HTR-8/SVneo (cell line): Measurements from ENCODE around the gene NRXN3.
A peak's percentile ranks its signal among the peaks of the same experiment; 100 is the strongest.

Source experiments
- DNase-seq: peaks from one replicate; pipeline ENCODE4 v3.0.0; 2011; ENCODE audit warnings: low spot score, mixed read lengths; ENCODE audit not compliant: insufficient read length
- FAIRE-seq: peaks from 2 replicates; lab custom pipeline; 2011; peaks lifted over from hg19 to GRCh38; lab: Jason Lieb, UNC

Gene NRXN3

GRCh38 chr14:79510659-79511058 lies 1340.5 kb downstream of the NRXN3 start:
- DNase-seq: no peak

GRCh38 chr14:79511146-79511545 lies 1341.0 kb downstream of the NRXN3 start:
- no peak for DNase-seq
- no peak for FAIRE-seq

More at GRCh38 chr14:79510659-79511058, 1340.5 kb downstream of the NRXN3 start:
- FAIRE-seq: no peak

- FAIRE-seq: no peak
- DNase-seq: no peak
These were observed 1343.3 kb downstream of the NRXN3 start for GRCh38 chr14:79513446-79513845.

GRCh38 chr14:79514700-79515099 lies 1344.5 kb downstream of the NRXN3 start:
- DNase-seq (peak; percentile 25), FAIRE-seq (peak; percentile 62)

- no peak for DNase-seq
- FAIRE-seq: no peak
These were observed 1345.0 kb downstream of the NRXN3 start for GRCh38 chr14:79515158-79515557.

- FAIRE-seq: no peak
- no peak for DNase-seq
These were observed 1345.8 kb downstream of the NRXN3 start for GRCh38 chr14:79516009-79516408.

- no peak for FAIRE-seq
- DNase-seq: no peak
These were observed 1355.2 kb downstream of the NRXN3 start for GRCh38 chr14:79525416-79525815.

- DNase-seq (no peak), FAIRE-seq (no peak)
These were observed 1358.7 kb downstream of the NRXN3 start for GRCh38 chr14:79528828-79529416.

GRCh38 chr14:79530555-79530954 lies 1360.4 kb downstream of the NRXN3 start:
- DNase-seq (no peak), FAIRE-seq (no peak)

- DNase-seq (no peak), FAIRE-seq (no peak)
These were observed 1364.7 kb downstream of the NRXN3 start for GRCh38 chr14:79534703-79535353.

- FAIRE-seq: no peak
These were observed 1370.2 kb downstream of the NRXN3 start for GRCh38 chr14:79540394-79540793.

GRCh38 chr14:79542121-79542520 lies 1371.9 kb downstream of the NRXN3 start:
- DNase-seq (no peak), FAIRE-seq (no peak)

More at GRCh38 chr14:79540394-79540793, 1370.2 kb downstream of the NRXN3 start:
- DNase-seq: no peak

GRCh38 chr14:79543348-79543747 lies 1373.2 kb downstream of the NRXN3 start:
- peak; percentile 55 for FAIRE-seq

GRCh38 chr14:79543967-79544697 lies 1374.0 kb downstream of the NRXN3 start:
- DNase-seq (peak; percentile 19), FAIRE-seq (no peak)

More at GRCh38 chr14:79543348-79543747, 1373.2 kb downstream of the NRXN3 start:
- no peak for DNase-seq

- no peak for FAIRE-seq
These were observed 1374.5 kb downstream of the NRXN3 start for GRCh38 chr14:79544698-79545070.

GRCh38 chr14:79548836-79549235 lies 1378.7 kb downstream of the NRXN3 start:
- DNase-seq: no peak
- FAIRE-seq: no peak

More at GRCh38 chr14:79544698-79545070, 1374.5 kb downstream of the NRXN3 start:
- no peak for DNase-seq

- FAIRE-seq (no peak), DNase-seq (no peak)
These were observed 1379.3 kb downstream of the NRXN3 start for GRCh38 chr14:79549515-79549914.

- FAIRE-seq: no peak
- DNase-seq: no peak
These were observed 1381.3 kb downstream of the NRXN3 start for GRCh38 chr14:79551523-79551922.

GRCh38 chr14:79552778-79553177 lies 1382.6 kb downstream of the NRXN3 start:
- no peak for DNase-seq
- FAIRE-seq: no peak

- FAIRE-seq (no peak), DNase-seq (no peak)
These were observed 1384.6 kb downstream of the NRXN3 start for GRCh38 chr14:79554816-79555215.

- FAIRE-seq (no peak), DNase-seq (no peak)
These were observed 1385.3 kb downstream of the NRXN3 start for GRCh38 chr14:79555429-79555828.
